HCT116 (cell line): ENCODE data around the gene ZNF169. TPM values are rescaled to one million over a fixed set of nuclear protein-coding genes. Genes with fewer than 3 reads are reported as not detected.

Experiments
- ATAC-seq: fragments of 200-7000 bp; cut with Tn5 transposase; 2 replicates; pipeline ENCODE4 v1.9.1; 2020; ENCODE audit warnings: mild to moderate bottlenecking, moderate library complexity
- BruUV-seq: library from RNA; stranded (reverse); fragments of 400-500 nt; replicated peaks from 2 replicates; lab custom pipeline; 2021; lab: Mats Ljungman, UMichigan
- CTCF ChIA-PET: fragments of 300-600 bp; sonication (Branson Sonifier 250); formaldehyde crosslinking; loops from one replicate; lab custom pipeline; 2021; ENCODE audit warnings: antibody characterized with exemption; lab: Charles Lee
- POLR2A ChIA-PET: fragments of 300-600, 350-600 bp; sonication (Branson Sonifier 250); formaldehyde crosslinking; loops from one replicate; lab custom pipeline; 2021; ENCODE audit warnings: antibody characterized with exemption; lab: Charles Lee
- RAD21 ChIA-PET, 2 experiments: fragments of 300-600 bp; sonication (Branson Sonifier 250); formaldehyde crosslinking; loops; one replicate each; lab custom pipeline; 2023; ENCODE audit warnings: low total read pairs in 2 of 2; ENCODE audit not compliant: uncharacterized antibody in 2 of 2, unreplicated experiment in 2 of 2, low non-redundant PET in 1 of 2; lab: Charles Lee
- DNase-seq: peaks from one replicate; pipeline ENCODE4 v3.0.0-alpha.2; 2010; ENCODE audit warnings: low read depth, low spot score
- H2AFZ ChIP-seq: fragments of 200-600 bp; shearing (Covaris generic), sonication (generic); 2 replicates; pipeline ENCODE4 v1.6.1; 2017; ENCODE audit warnings: low read depth, mixed run types, mixed read lengths, antibody characterized with exemption, low read length; ENCODE audit not compliant: poor library complexity, severe bottlenecking
- H3K27ac ChIP-seq: 2 replicates; pipeline ENCODE4 v1.5.1; 2012; ENCODE audit warnings: low read depth, low read length
- H3K27me3 ChIP-seq: fragments of 200-600 bp; sonication (generic); 2 replicates; pipeline ENCODE4 v1.6.1; 2016; ENCODE audit warnings: mixed run types, low read length, mixed read lengths; ENCODE audit not compliant: insufficient read depth
- H3K36me3 ChIP-seq, 2 experiments: fragments of 200-500 bp in 1 of 2; fragments of 200-600 bp in 1 of 2; sonication (Bioruptor generic) in 1 of 2; sonication (generic) in 1 of 2; 2 replicates each; pipeline versions ENCODE4 v1.5.1 to v1.6.1; 2014 to 2016; ENCODE audit warnings: low read length in 2 of 2, inconsistent platforms in 1 of 2, mixed read lengths in 1 of 2, mixed run types in 1 of 2; ENCODE audit not compliant: insufficient read depth in 2 of 2, control insufficient read depth in 1 of 2
- H3K4me1 ChIP-seq, 2 experiments: fragments of 200-600 bp in 1 of 2; sonication (generic) in 1 of 2; 2 replicates each; pipeline versions ENCODE4 v1.5.1 to v1.6.1; 2012 to 2017; ENCODE audit warnings: low read length in 2 of 2, inconsistent platforms in 1 of 2, mild to moderate bottlenecking in 1 of 2, mixed read lengths in 1 of 2, mixed run types in 1 of 2, moderate library complexity in 1 of 2; ENCODE audit not compliant: insufficient read depth in 2 of 2, control insufficient read depth in 1 of 2
- H3K4me2 ChIP-seq: fragments of 200-600 bp; sonication (generic); 2 replicates; pipeline ENCODE4 v1.6.1; 2017; ENCODE audit warnings: mixed run types, low read length, mixed read lengths
- H3K4me3 ChIP-seq, 2 experiments: fragments of 200-600 bp in 1 of 2; sonication (generic) in 1 of 2; replicated peaks in 1 of 2; 2 replicates each; pipeline ENCODE4 v1.5.1; 2011 to 2016; ENCODE audit warnings: low read length in 2 of 2, control low read depth in 1 of 2, low read depth in 1 of 2, mild to moderate bottlenecking in 1 of 2, mixed read lengths in 1 of 2, mixed run types in 1 of 2
- H3K79me2 ChIP-seq: fragments of 200-600 bp; sonication (generic); 2 replicates; pipeline ENCODE4 v1.6.1; 2017; ENCODE audit warnings: mild to moderate bottlenecking, mixed run types, low read length, moderate library complexity, mixed read lengths; ENCODE audit not compliant: insufficient read depth
- H3K9ac ChIP-seq: fragments of 200-600 bp; sonication (generic); 2 replicates; pipeline ENCODE4 v1.6.1; 2016; ENCODE audit warnings: low read length, mixed read lengths
- H3K9me2 ChIP-seq: fragments of 200-600 bp; sonication (generic), shearing (Covaris generic); 2 replicates; pipeline ENCODE4 v1.6.1; 2017; ENCODE audit warnings: mixed run types, mild to moderate bottlenecking, moderate library complexity; ENCODE audit not compliant: insufficient read depth
- H3K9me3 ChIP-seq, 2 experiments: fragments of 200-500 bp in 1 of 2; fragments of 200-600 bp in 1 of 2; sonication (Bioruptor generic) in 1 of 2; sonication (generic) in 1 of 2; 2 replicates each; pipeline ENCODE4 v1.6.1; 2014 to 2017; ENCODE audit warnings: low read length in 2 of 2, mixed read lengths in 2 of 2, inconsistent platforms in 1 of 2, low read depth in 1 of 2, mild to moderate bottlenecking in 1 of 2, mixed run types in 1 of 2, moderate library complexity in 1 of 2; ENCODE audit not compliant: control insufficient read depth in 1 of 2, insufficient read depth in 1 of 2
- H4K20me1 ChIP-seq: fragments of 200-600 bp; sonication (generic), shearing (Covaris generic); 2 replicates; pipeline ENCODE4 v1.6.1; 2017; ENCODE audit warnings: mixed run types, mild to moderate bottlenecking, moderate library complexity; ENCODE audit not compliant: insufficient read depth
- CBX3 ChIP-seq: IDR thresholded peaks from 2 replicates; pipeline ENCODE4 v1.6.1; 2012; ENCODE audit warnings: low read depth
- CEBPB ChIP-seq: IDR thresholded peaks from 2 replicates; pipeline ENCODE4 v1.6.1; 2012; ENCODE audit warnings: low read depth
- EGR1 ChIP-seq: IDR thresholded peaks from 2 replicates; pipeline ENCODE4 v1.6.1; 2012; ENCODE audit warnings: low read depth
- ELF1 ChIP-seq: IDR thresholded peaks from 2 replicates; pipeline ENCODE4 v1.6.1; 2012; ENCODE audit warnings: low read depth, borderline replicate concordance
- EZH2 ChIP-seq: fragments of 200-600 bp; sonication (generic); IDR thresholded peaks from 2 replicates; pipeline ENCODE4 v1.6.1; 2017; ENCODE audit warnings: antibody characterized with exemption, mixed run types
- FOSL1 ChIP-seq: IDR thresholded peaks from 2 replicates; pipeline ENCODE4 v1.6.1; 2012; ENCODE audit warnings: low read depth
- JUND ChIP-seq: IDR thresholded peaks from 2 replicates; pipeline ENCODE4 v1.6.1; 2012
- POLR2A ChIP-seq: IDR thresholded peaks from 2 replicates; pipeline ENCODE4 v1.7.0; 2011; ENCODE audit warnings: borderline replicate concordance; ENCODE audit not compliant: insufficient read depth, insufficient read length; ENCODE audit errors: extremely low read depth
- SIN3A ChIP-seq: IDR thresholded peaks from 2 replicates; pipeline ENCODE4 v1.6.1; 2012; ENCODE audit warnings: low read depth
- TCF7L2 ChIP-seq: IDR thresholded peaks from 2 replicates; pipeline ENCODE4 v1.7.0; 2011; ENCODE audit warnings: borderline replicate concordance, inconsistent platforms; ENCODE audit not compliant: insufficient read depth, insufficient read length; ENCODE audit errors: extremely low read depth
- YY1 ChIP-seq: IDR thresholded peaks from 2 replicates; pipeline ENCODE4 v1.6.1; 2011; ENCODE audit warnings: low read length, low read depth, moderate library complexity, mild to moderate bottlenecking; ENCODE audit not compliant: insufficient replicate concordance; ENCODE audit errors: extremely low read depth
- ZFX ChIP-seq: fragments of 450-650 bp; IDR thresholded peaks from 2 replicates; pipeline ENCODE4 v1.6.1; 2017
- ZNF274 ChIP-seq: fragments of 200-500 bp; sonication (Bioruptor generic); IDR thresholded peaks from 2 replicates; pipeline ENCODE4 v1.6.1; 2014; ENCODE audit warnings: mild to moderate bottlenecking, low read depth, low read length, inconsistent platforms
- intact Hi-C: fragments of 100-400 bp; cut with micrococcal nuclease; formaldehyde crosslinking; loops from 2 replicates; pipeline ENCODE4 v1.10.0; 2022
- total RNA-seq: library from RNA; stranded (reverse); gene quantifications from one replicate; pipeline ENCODE4 v1.2.1, GENCODE V29; 2021; ENCODE audit not compliant: unreplicated experiment
- TF ChIP-seq, protein P1 (sequence below): IDR thresholded peaks from 2 replicates; pipeline ENCODE4 v1.6.1; 2012
- TF ChIP-seq, protein P2 (sequence below): IDR thresholded peaks from 2 replicates; pipeline ENCODE4 v1.6.1; 2012; ENCODE audit warnings: low read depth
- TF ChIP-seq, protein P3 (sequence below): IDR thresholded peaks from 2 replicates; pipeline ENCODE4 v1.6.1; 2011; ENCODE audit warnings: mild to moderate bottlenecking, low read length, moderate library complexity; ENCODE audit not compliant: insufficient replicate concordance; ENCODE audit errors: extremely low read depth

Gene ZNF169
- total RNA-seq, 1 experiment from 2014 or later: 5.4 TPM

DNA sequence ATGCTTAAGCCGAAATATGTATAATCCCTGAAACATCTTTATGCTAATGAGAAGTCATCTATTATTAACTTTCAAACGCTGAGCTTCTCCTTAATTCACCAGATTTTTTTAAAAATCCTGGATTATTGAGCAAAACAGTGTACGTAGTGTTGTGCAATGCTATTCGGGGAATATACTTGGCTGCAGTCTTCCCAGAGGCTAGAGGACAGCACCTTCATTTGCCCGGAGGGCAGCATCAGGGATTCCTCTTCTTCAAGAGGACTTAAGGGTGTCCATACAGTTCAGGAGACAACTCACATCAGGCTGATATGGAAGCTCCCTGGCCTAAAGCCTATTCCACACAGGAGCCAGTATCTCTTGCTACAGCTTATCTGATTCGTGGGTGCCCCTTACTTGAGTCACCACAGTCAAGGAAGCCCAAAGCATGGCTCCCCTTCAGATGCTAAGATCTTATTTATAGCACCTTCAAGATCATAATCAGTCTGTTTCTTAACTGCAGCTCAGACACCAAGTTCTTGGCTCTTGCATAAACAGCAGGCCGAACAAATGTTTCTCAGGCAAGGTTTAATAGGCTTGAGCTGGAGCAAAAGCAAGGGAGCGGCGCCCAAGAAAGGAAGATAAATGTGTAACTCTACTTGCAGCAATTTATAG is 40.0 kb downstream of the ZNF169 start:
- TF ChIP-seq ZNF274: no peak
- no peak for TF ChIP-seq ZFX
- TF ChIP-seq, protein P1, sequence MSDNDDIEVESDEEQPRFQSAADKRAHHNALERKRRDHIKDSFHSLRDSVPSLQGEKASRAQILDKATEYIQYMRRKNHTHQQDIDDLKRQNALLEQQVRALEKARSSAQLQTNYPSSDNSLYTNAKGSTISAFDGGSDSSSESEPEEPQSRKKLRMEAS: no peak
- no peak for TF ChIP-seq TCF7L2
- TF ChIP-seq POLR2A: no peak
- TF ChIP-seq EZH2: no peak
- no peak for TF ChIP-seq EGR1
- TF ChIP-seq ELF1: no peak
- TF ChIP-seq, protein P2, sequence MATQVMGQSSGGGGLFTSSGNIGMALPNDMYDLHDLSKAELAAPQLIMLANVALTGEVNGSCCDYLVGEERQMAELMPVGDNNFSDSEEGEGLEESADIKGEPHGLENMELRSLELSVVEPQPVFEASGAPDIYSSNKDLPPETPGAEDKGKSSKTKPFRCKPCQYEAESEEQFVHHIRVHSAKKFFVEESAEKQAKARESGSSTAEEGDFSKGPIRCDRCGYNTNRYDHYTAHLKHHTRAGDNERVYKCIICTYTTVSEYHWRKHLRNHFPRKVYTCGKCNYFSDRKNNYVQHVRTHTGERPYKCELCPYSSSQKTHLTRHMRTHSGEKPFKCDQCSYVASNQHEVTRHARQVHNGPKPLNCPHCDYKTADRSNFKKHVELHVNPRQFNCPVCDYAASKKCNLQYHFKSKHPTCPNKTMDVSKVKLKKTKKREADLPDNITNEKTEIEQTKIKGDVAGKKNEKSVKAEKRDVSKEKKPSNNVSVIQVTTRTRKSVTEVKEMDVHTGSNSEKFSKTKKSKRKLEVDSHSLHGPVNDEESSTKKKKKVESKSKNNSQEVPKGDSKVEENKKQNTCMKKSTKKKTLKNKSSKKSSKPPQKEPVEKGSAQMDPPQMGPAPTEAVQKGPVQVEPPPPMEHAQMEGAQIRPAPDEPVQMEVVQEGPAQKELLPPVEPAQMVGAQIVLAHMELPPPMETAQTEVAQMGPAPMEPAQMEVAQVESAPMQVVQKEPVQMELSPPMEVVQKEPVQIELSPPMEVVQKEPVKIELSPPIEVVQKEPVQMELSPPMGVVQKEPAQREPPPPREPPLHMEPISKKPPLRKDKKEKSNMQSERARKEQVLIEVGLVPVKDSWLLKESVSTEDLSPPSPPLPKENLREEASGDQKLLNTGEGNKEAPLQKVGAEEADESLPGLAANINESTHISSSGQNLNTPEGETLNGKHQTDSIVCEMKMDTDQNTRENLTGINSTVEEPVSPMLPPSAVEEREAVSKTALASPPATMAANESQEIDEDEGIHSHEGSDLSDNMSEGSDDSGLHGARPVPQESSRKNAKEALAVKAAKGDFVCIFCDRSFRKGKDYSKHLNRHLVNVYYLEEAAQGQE: no peak
- no peak for TF ChIP-seq SIN3A
- no peak for TF ChIP-seq JUND
- TF ChIP-seq, protein P3, sequence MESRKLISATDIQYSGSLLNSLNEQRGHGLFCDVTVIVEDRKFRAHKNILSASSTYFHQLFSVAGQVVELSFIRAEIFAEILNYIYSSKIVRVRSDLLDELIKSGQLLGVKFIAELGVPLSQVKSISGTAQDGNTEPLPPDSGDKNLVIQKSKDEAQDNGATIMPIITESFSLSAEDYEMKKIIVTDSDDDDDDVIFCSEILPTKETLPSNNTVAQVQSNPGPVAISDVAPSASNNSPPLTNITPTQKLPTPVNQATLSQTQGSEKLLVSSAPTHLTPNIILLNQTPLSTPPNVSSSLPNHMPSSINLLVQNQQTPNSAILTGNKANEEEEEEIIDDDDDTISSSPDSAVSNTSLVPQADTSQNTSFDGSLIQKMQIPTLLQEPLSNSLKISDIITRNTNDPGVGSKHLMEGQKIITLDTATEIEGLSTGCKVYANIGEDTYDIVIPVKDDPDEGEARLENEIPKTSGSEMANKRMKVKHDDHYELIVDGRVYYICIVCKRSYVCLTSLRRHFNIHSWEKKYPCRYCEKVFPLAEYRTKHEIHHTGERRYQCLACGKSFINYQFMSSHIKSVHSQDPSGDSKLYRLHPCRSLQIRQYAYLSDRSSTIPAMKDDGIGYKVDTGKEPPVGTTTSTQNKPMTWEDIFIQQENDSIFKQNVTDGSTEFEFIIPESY: no peak
- TF ChIP-seq FOSL1: no peak
- no peak for TF ChIP-seq CEBPB
- no peak for TF ChIP-seq CBX3
- no peak for TF ChIP-seq YY1
- Histone ChIP-seq H3K4me2 (no peak overlapping the region), H3K4me3 (no peak overlapping the region), H3K27ac (no peak overlapping the region), H3K4me1 (peaks cover 2 to 13% of the 10 kb centered on the region in 2 experiments; a peak in 1 of 4 replicates), H3K27me3 (no peaks in the 10 kb centered on the region), H3K9ac (no peak overlapping the region), H3K79me2 (no peaks in the 10 kb centered on the region), H4K20me1 (no peaks in the 10 kb centered on the region), H3K9me3 (no peaks in the 10 kb centered on the region), H3K36me3 (no peaks in the 10 kb centered on the region), H3K9me2 (no peaks in the 10 kb centered on the region), H2AFZ (no peak overlapping the region)
- CTCF ChIA-PET: no interaction called here
- POLR2A ChIA-PET: no interaction called here
- intact Hi-C loops: no loop called here
- DNase-seq (no peak), ATAC-seq (no peak)
- no TSS peak for BruUV-seq
- RAD21 ChIA-PET: no interaction called here
